GM10847 (cell line): ENCODE results near the gene TCP11L2.

Source experiments
- POLR2A ChIP-seq: IDR thresholded peaks from 2 replicates; pipeline ENCODE4 v1.6.1; 2011; ENCODE audit not compliant: insufficient read length; ENCODE audit errors: extremely low read depth

The TCP11L2 gene

DNA sequence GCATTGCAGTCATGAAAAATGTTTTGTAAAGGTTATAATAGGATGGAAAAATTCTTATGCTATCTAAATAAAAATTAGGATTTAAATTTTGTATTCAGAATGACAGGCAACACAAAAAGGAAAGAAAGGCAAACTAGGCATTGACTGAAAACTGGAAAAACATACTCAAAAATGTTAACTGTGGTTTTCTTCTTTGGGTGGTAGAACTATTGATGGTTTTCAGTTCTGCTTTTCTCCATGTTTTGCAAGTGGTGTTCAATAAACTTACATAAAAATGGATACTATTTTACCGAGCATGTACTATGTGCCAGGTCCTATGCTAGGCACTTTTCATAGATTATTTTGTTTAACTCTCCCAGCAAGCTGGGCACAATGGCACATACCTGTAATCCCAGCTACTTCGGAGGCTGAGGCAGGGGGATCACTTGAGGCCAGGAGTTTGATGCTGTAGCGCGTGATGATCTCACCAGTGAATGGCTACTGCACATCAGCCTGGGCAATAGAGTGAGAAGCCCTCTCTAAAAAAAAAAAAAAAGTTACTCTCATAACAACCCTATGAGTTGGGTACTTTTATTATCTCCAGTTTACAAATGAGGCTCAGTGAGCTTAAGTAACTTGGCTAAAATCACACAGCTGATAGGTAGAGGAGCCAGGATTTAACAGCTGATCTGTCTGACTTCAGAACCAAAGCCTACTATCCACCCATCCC, 26.3 kb upstream of the TCP11L2 start:
- TF ChIP-seq POLR2A: no peak

GRCh38 chr12:106280106-106280505, 22.4 kb upstream of the TCP11L2 start:
- no peak for TF ChIP-seq POLR2A

GRCh38 chr12:106281056-106281782, 21.3 kb upstream of the TCP11L2 start:
- no peak for TF ChIP-seq POLR2A

DNA sequence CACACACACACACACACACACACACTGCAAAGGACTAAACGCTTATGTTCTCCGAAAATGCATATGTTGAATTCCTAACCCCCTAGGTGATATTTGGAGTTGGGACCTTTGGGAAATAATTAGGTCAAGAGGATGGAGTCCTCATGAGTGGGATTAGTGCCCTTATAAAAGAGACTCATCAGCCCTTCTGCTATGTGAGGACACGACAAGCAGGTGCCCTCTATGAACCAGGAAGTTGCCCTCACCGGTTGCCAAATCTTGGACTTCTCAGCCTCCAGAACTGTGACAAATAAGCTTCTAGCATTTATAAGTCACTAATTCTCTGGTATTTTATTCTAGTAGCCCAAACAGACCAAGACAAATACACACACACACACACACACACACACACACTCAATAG, 20.7 kb upstream of the TCP11L2 start:
- no peak for TF ChIP-seq POLR2A

GRCh38 chr12:106282457-106283097, 20.0 kb upstream of the TCP11L2 start:
- TF ChIP-seq POLR2A: no peak

DNA sequence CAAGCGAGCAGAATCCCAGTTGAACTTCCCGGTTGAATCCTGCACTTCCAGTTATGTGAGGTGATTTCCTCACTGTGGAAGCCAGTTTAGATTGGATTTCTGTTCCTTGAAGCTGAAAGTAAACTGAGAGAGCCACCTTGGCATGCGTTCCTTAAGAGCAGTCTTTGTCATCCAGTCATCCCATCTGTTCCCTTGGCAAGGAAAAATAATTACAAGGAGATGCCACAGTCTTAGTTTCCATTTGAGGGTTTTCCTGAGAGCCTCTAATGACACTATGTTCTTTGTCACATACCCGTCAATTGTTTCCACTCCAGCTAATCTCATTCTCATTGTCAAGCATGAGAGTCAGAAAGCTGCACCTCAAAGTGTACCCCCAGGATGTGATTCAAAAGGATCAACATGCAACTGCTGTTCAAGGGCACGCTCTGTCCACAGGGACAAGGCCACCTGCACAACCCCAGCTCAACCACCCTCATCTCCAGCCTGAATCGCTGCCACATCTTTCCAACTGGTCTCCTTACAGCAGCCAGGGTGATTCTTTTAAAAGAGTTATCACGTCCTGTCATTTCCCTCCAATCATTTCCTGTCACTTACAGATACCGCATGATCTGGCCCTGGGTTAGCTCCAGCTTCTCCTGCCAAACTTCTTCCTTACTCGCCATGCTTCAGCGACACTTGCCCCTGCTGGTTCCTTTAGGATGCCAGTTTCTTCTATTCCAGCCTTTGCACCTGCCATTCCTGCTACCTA, 18.0 kb upstream of the TCP11L2 start:
- TF ChIP-seq POLR2A: no peak

- TF ChIP-seq POLR2A: no peak
Measured at GRCh38 chr12:106285982-106286381, 16.6 kb upstream of the TCP11L2 start.

GRCh38 chr12:106287364-106287763, 15.2 kb upstream of the TCP11L2 start:
- no peak for TF ChIP-seq POLR2A

DNA sequence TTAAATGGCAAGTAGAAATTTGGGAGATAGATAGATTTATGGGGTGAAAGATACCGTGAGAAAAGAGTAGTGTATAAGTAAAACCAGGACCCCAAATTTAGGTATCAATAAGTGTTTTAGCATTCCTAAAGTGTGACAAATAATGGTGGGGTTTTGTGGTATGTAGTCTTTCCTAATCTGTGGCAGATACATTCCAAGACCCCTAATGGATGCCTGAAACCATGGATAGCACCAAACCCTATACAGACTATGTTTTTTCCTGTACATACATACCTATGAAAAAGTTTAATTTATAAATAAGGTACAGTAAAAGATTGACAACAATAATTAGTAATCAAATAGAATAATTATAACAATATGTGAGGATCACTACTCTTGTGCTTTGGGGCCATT, 14.4 kb upstream of the TCP11L2 start:
- TF ChIP-seq POLR2A: no peak

- no peak for TF ChIP-seq POLR2A
Measured at GRCh38 chr12:106288494-106289195, 13.9 kb upstream of the TCP11L2 start.

GRCh38 chr12:106289196-106289681, 13.3 kb upstream of the TCP11L2 start:
- no peak for TF ChIP-seq POLR2A

DNA sequence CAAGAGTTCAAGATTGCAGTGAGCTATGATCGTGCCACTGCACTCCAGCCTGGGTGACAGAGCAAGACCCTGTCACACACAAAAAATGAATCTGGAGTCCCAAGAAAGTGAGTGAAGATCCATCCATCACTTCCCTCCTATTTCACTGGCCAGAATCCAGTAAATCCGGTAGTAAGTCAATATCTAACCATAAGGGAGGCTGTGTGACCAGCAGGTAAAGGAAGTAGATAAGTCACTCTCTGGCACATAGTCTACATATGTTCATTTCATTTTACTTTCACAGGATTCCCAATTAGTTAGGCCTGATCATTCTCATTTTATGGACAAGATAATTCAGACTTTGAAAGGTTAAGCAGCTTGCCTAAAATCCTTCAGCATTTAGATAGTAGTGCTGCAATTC, 11.9 kb upstream of the TCP11L2 start:
- no peak for TF ChIP-seq POLR2A

DNA sequence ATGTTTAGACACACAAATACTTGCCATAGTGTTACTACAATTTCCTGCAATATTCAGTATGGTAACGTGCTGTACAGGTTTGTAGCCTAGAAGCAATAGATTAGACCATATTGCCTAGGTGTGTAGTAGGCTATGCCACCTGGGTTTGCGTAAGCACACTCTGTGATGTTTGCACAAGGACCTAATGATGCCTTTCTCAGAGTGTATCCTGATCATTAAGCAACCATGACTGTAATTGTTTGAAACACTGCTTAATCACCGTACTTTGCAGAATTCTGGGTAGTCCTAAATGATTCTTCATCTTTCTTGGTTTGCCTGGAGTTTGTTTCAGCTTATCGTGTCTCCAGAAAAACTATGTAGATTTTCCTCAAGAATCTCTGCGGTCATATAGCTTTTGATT, 11.2 kb upstream of the TCP11L2 start:
- no peak for TF ChIP-seq POLR2A

DNA sequence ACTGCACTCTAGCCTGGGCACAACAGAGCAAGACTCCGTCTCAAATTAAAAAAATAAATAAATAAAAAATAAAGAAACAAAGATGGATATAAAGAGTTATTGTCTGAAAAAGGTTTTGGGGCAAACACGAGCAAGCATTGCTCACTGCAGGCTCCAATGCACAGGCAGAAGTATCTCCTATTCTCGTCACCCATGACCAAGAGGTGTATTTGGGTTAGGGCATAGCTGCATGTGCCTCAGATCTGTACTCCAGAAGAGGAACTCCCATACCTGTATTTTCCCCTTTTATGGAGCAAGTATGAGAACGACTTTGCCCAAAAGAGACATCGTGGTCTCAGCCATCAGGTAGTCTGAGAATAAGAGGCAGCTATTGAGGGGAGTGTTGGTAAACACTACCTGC, 10.2 kb upstream of the TCP11L2 start:
- no peak for TF ChIP-seq POLR2A
